ENCODE results near the gene FRZB.

DNA sequence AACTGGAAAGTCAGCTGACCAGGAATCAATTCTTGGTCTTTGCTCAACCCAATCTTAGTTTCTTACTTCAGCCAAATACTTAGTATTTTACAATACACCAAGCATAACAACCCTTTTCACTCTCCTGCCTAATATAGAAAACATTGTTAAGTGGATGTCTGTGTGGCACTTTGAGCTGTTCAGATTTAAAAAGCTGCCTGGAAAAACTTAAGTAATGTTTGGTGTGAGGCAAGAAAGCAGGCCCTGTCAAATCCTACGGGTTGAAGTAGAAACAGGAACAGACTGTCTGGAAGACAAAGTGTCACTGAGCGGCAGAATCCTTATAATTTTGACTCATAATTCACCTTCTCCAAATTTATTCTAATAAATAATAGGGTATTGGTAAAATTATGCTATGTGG, 37.1 kb upstream of the FRZB start:
- TF ChIP-seq, protein P1, sequence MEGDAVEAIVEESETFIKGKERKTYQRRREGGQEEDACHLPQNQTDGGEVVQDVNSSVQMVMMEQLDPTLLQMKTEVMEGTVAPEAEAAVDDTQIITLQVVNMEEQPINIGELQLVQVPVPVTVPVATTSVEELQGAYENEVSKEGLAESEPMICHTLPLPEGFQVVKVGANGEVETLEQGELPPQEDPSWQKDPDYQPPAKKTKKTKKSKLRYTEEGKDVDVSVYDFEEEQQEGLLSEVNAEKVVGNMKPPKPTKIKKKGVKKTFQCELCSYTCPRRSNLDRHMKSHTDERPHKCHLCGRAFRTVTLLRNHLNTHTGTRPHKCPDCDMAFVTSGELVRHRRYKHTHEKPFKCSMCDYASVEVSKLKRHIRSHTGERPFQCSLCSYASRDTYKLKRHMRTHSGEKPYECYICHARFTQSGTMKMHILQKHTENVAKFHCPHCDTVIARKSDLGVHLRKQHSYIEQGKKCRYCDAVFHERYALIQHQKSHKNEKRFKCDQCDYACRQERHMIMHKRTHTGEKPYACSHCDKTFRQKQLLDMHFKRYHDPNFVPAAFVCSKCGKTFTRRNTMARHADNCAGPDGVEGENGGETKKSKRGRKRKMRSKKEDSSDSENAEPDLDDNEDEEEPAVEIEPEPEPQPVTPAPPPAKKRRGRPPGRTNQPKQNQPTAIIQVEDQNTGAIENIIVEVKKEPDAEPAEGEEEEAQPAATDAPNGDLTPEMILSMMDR (IDR thresholded peaks at IDR 0.05): no peak
- no peak for TF ChIP-seq POLR2AphosphoS5 (IDR thresholded peaks at IDR 0.05)
